Measurements from ENCODE around the gene TCF4.

The TCF4 gene

DNA sequence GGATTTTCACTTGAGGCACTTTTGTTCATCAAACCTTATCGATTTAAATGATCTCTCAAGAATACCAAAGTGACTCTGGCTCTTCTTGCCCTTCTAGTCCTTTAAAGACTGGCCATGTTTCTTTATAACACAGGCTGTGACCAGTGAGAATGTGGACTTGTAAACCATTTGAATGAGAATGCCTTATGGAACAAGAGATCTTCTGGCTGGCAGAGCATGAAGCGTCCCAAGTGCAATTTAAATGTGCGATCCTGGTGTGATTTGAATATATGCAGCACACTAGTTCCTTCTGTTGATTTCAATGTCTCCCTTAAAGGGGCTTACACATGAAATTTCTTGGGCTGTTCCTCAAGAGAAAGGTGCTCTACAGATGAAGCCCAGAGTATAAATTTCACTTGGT lies 366.4 kb downstream of the TCF4 start:
- DNase-seq, result no peak

DNA sequence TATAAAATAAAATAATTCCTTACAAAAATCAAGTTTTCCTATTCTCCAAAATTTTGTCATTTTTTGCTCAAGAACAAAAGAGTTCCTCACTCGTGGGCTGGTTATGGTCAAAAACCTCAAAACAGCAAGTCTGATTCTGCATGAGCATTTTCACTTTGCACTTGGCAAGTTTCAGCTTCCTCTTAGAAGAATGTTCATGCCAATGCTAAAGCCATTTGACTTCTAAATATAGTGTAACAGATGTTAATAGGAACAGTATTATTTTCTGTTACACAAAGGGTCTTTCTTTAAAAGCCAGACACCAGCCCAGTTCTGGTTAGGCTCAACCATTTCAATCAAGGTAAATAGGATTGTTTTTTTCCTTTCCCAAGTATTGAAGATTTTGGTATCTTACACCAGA lies 367.5 kb downstream of the TCF4 start:
- DNase-seq, result no peak

DNA sequence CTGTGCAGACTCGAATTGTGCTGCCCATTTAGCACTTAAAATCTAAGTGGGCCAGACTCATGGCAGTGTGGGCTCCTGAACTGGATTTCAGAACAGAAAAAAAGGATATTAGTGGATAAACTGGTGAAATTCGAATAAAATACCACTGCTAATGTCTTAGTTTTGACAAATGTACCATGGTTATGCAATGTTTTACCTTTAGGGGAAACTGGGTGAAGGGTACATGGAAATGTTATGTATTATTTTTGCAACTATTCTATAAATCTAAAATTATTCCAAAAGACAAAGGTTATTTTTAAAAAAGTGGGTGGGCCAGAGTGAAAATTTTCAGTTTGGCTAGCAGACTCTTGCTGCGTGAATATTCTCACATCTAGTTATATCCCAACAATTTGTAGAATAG lies 368.2 kb downstream of the TCF4 start:
- no peak for DNase-seq

DNA sequence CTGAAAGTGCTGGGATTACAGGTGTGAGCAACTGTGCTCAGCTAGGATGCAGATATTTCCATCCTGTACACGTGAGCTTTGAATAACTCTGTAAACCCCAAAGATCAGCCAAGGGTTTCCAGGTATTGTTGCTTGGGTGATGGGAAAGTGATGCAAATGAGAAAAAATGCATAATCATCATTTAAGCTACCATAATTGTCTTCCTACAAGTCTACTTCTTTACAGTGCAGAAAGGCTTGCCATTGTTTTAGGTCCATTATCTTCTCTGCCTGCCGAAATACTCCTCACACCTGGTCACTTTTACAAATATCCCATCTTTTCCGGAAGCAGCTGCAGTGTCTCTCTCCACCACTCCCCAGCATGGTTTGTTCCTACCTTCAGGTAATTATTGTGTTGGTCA lies 368.9 kb downstream of the TCF4 start:
- DNase-seq, result peak; percentile 34

DNA sequence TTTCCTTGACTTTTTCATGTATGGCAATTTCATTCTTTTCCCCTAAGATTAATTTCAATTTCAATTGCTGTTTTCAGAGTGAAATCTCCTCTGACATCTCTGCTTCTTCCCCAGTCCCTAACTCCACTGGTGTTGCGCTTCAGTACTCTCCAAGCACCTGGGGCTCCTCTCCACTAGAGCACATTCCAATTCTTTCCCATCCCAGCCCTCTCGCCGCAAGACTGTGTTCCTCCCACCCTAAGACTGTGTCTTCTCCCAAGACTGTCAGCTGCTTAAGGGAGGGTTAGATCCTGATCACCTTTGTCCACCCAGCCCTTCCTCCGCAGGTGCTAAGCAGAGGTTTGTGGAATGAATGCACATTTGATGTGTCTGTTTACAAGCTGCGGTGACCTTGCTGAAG lies 373.0 kb downstream of the TCF4 start:
- no peak for DNase-seq

DNA sequence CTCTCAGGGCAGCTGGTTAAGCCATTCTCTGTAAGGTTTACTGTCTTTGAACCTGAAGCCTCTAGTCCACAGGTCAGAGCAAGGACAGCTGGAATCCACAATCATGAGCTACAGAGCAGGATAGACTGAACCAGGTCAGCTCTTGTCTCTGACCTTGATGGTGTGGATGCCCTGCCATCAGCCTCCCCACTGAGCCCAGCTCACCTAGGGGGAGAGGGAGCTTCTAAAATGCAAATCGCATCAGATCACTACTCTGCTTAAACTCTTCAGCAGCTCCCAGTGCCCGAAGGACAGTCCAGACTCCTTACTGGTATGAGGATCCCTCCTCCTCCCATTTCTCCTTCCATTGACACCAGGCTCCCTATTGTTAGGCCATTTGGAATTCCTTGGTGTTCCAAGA lies 373.5 kb downstream of the TCF4 start:
- DNase-seq, result no peak

DNA sequence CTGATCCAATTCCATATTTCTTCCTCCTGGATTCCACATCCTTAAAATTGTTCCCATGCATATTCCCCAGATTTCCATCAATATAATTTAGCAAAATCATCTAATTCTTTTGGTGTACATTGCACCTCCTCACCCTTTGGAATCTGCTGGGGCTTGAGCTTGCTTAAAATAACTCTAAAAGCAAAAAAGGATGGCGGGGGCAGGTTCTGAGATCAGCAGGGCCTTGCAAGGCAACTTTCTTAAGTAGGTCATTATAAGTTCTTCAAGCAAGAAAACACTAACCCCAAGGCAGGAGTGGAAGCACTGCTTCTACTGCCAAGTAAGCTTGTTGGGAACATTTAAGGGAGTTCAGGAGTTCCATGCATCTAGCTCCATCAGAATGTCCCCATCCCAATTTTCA lies 374.4 kb downstream of the TCF4 start:
- DNase-seq, result no peak

DNA sequence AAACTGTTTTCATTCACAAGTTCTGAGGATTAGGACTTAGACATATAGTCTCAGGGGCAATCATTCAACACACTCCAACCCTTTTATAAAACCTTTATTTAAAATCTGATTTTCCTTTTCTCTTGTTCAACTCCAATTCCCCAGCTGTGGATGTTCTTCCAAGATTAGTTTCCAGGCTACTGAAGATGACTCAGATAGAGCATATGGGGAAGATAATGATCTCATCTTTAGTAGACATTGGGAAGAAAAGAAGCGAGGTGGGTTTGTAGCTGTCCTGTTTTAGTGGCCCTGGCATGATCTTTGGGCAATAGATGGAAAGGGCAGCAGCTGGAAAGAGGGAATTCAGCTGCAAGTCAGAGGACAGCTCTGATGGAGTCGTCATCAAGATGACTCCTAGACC lies 381.1 kb downstream of the TCF4 start:
- DNase-seq, result no peak

DNA sequence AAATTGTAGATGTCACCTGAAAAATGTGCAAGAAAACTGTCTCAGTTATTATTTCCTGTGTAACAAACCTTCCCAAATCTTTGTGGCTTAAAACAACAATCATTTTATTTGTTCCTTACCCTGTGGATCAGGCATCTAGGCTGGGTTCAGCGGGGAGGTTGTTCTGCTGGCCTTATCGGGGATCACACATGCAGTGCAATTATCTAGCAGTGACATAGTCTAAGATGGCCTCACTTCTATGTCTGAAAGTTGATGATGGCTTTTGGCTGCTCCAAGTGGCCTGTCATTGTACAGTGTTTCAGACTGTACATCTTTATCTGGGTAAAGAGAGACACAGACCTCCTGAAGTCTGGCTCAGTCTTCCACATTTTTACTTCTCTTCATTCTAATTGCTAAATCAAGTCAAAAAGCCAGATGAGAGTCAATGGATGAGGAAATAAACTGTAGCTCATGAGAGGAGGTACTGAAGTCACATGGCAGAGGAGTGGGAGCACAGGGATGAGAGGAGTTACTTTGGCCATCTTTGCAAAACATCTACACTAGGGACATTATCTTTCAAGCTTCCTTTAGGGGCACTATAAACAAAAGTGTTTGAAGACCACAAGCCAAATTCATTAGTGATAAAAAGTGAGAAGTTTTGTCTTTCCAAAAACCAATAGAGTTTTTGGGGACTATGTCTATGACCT lies 385.6 kb downstream of the TCF4 start:
- DNase-seq, result no peak

DNA sequence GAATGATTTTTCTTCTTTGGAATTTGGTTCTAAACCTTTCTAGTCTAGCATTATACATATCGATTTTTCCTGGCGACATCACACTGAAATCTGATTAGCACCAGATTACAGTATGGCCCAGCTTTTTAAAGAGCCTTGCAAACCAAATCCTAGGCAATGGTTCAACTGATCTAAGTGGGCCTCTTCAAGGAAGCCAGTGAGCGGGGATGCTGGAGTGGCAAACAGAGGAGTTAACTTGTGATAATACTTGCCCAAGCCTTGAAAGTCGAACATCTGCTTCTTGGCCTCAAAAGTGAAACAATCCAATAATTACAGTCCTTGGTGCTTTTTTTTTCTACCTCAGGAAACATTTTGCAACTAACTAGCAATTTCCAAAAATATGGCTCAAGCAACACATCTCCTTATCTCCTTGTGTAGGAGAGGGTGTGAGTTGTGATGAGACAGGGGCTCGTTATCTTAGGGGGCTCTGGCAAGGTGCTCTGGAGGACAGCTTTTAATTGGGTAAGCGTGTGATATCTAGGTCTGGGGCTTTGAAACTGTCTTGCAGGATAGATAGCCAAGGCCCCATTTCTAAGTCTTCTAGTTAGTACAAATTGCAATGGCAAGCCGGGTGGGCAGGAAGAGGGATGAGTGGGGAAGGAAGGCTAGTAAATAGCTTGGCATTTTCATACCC lies 388.6 kb downstream of the TCF4 start:
- DNase-seq, result no peak

DNA sequence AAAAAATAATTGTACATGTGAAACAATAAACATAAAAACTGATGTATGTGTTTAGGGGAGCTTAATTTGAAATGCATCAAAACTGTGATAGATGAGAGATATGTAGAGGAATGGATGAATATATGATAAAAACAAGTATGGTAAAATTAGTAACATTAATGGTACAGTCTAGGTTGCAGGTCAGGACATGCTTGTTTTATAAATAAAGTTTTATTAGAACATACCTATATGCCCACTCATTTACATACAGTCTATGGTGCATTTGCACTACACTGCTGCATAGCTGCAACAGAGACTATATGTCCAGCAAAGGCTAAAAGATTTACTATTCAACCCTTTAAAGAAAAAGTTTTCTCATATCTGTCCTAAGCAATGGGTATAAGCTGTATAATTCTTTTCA lies 392.1 kb downstream of the TCF4 start:
- DNase-seq, result no peak

DNA sequence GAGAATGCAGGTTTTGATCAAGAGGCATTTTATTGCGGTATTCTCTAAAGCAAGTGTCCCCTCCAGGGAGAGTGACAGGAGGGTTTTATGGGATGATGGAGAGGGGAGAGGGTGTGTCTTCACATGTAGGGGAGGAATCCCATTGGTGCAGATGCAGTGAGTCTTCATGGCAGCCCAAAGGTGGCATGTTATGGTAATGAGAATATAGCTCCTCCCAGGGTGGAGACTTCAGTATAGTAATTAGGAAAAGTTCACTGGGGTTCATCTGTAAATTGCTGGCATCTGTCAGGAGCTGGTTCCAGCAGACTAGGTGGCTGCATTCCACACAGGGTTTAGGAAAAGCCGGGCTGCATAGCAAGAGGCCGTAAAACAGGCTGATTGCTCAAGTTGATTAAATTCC lies 398.0 kb downstream of the TCF4 start:
- peak; percentile 74 for DNase-seq

DNA sequence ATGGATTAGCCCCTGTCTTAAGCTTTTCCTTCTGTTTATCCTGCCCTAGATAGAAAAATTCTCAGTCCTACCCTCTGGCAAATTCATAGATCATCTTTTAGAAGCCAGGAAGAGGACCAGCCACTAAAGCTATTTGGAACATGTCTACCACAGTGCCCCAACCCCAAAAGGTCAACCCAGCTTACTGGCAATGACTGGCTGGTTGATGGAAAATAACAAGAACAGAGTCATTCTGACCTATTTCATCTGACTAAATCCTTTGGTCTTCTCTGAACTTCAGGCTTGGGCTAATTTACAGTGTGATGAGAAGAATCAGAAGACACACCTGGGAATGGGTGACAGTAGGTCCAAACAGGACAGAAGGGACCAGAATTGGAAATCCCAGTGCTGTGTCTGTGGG lies 401.4 kb downstream of the TCF4 start:
- no peak for DNase-seq

DNA sequence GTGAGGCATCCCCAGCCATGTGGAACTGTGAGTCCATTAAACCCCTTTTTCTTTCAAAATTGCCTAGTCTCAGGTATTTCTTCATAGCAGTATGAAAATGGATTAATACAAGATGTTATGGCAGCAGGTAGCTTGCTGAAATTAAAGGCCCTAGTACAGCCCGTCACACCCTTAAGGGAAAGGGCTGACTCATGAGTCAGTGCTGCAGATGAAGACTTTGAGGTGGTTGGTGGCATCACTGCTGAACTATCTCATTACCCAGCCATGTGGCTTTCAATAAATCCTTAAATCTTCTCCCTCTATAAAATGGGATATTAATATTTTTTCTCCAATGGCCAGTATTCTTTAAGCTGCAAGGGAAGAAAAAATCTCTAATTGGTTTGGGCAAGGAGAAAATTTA lies 402.6 kb downstream of the TCF4 start:
- DNase-seq, result no peak

DNA sequence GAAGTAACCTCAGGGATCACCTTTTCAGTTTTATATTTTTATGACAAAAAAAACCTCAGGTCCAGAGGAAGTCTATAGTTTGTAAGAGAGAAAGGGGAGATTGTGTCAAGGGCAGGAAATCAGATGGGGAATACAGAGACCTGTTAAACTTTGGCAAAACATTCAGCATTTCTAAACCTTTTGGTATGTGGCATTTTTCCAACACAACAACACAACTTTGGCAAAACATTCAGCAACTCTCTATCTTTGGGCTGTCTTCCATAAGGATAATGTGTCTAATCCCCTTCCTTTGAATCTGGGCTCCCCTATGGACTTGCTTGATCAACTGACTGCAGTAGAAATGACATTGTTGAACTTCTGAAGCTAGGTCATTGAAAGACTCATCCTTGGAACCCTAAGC lies 408.2 kb downstream of the TCF4 start:
- DNase-seq, result no peak

DNA sequence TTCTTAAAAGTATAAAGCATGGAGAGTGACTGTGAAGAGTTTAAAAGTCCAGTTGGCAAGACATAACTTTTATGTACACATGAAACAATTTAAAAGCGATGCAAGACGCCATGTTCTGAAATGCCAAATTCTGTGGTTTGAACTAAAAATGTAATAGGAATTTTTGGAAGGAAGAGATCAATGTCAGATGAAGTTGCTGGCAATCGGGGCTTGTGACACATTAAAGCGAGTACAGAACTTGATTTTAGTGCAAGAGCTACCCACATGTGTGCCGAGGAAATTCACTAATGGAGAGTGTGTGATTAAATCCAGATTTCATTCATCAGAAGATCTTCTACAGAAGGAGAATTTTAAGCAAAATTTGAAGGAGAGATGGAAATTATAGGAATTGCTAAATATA lies 408.6 kb downstream of the TCF4 start:
- DNase-seq, result no peak

DNA sequence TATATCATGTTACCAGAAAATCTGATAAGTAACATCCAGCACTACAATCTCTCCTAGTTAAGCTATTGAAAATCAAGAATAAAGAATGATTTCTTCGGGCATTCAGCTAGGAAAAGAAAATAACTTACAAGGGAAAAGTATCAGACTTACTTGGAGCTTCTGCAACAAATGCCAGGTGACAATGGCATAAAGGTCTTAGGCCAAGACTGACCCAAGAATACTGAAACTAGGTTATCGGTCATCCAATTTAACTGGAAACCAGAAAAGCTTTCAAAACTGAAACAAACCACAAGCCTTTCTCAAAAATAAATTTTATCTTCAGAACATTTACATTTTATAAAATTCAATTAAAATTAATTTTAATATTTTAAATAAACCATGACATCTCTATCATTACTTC lies 414.7 kb downstream of the TCF4 start:
- DNase-seq, result no peak
